Measurements from ENCODE around the gene SH3RF3.

The SH3RF3 gene

DNA sequence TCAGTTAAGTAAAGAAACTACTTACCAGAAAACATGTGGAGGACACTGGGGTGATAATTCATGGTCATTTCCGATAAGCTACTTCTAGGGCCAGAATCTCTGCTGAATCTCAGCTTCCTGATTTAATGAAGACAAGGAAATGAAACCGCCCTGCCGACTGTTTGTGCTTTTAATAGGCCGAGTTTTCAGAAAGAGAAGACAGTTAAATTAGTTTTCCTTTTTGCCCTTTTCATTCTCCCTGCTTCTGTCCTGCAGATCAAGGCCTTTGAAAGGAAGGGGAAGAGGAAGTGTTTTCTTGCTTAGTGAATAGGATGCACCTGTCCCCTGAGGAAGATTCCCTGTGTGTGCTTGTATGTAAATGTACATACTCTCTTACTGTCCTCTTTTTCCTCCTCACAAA, 126.6 kb downstream of the SH3RF3 start:
- TF ChIP-seq RARB (CRISPR knock-in tag; IDR thresholded peaks at IDR 0.05) (no peak), ESRRG (CRISPR knock-in tag; IDR thresholded peaks at IDR 0.05) (no peak), PPARA (CRISPR knock-in tag; IDR thresholded peaks at IDR 0.05; ENCODE audit: borderline replicate concordance) (no peak), CSDC2 (CRISPR knock-in tag; IDR thresholded peaks at IDR 0.05) (no peak), ZFP3 (CRISPR knock-in tag; IDR thresholded peaks at IDR 0.05) (no peak), ARNTL (CRISPR knock-in tag; IDR thresholded peaks at IDR 0.05; ENCODE audit: borderline replicate concordance, low read depth) (no peak), ISL1 (CRISPR knock-in tag; IDR thresholded peaks at IDR 0.05) (no peak), TOX (CRISPR knock-in tag; IDR thresholded peaks at IDR 0.05; ENCODE audit: borderline replicate concordance) (no peak)
- TF ChIP-seq, protein P1, sequence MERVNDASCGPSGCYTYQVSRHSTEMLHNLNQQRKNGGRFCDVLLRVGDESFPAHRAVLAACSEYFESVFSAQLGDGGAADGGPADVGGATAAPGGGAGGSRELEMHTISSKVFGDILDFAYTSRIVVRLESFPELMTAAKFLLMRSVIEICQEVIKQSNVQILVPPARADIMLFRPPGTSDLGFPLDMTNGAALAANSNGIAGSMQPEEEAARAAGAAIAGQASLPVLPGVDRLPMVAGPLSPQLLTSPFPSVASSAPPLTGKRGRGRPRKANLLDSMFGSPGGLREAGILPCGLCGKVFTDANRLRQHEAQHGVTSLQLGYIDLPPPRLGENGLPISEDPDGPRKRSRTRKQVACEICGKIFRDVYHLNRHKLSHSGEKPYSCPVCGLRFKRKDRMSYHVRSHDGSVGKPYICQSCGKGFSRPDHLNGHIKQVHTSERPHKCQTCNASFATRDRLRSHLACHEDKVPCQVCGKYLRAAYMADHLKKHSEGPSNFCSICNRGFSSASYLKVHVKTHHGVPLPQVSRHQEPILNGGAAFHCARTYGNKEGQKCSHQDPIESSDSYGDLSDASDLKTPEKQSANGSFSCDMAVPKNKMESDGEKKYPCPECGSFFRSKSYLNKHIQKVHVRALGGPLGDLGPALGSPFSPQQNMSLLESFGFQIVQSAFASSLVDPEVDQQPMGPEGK (CRISPR knock-in tag; IDR thresholded peaks at IDR 0.05; ENCODE audit: borderline replicate concordance) = no peak
- TF ChIP-seq, protein P2, sequence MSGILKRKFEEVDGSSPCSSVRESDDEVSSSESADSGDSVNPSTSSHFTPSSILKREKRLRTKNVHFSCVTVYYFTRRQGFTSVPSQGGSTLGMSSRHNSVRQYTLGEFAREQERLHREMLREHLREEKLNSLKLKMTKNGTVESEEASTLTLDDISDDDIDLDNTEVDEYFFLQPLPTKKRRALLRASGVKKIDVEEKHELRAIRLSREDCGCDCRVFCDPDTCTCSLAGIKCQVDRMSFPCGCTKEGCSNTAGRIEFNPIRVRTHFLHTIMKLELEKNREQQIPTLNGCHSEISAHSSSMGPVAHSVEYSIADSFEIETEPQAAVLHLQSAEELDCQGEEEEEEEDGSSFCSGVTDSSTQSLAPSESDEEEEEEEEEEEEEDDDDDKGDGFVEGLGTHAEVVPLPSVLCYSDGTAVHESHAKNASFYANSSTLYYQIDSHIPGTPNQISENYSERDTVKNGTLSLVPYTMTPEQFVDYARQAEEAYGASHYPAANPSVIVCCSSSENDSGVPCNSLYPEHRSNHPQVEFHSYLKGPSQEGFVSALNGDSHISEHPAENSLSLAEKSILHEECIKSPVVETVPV (CRISPR knock-in tag; IDR thresholded peaks at IDR 0.05) = no peak
- ATAC-seq = no peak

- no peak for ATAC-seq
- no peak for TF ChIP-seq ZC3H10 (CRISPR knock-in tag; IDR thresholded peaks at IDR 0.05)
- no peak for TF ChIP-seq GLIS3 (CRISPR knock-in tag; IDR thresholded peaks at IDR 0.05)
- no peak for TF ChIP-seq ZFP3 (CRISPR knock-in tag; IDR thresholded peaks at IDR 0.05)
- TF ChIP-seq OSR1 (CRISPR knock-in tag; IDR thresholded peaks at IDR 0.05) = no peak
- TF ChIP-seq, protein P3, sequence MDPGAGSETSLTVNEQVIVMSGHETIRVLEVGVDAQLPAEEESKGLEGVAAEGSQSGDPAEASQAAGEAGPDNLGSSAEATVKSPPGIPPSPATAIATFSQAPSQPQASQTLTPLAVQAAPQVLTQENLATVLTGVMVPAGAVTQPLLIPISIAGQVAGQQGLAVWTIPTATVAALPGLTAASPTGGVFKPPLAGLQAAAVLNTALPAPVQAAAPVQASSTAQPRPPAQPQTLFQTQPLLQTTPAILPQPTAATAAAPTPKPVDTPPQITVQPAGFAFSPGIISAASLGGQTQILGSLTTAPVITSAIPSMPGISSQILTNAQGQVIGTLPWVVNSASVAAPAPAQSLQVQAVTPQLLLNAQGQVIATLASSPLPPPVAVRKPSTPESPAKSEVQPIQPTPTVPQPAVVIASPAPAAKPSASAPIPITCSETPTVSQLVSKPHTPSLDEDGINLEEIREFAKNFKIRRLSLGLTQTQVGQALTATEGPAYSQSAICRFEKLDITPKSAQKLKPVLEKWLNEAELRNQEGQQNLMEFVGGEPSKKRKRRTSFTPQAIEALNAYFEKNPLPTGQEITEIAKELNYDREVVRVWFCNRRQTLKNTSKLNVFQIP (CRISPR knock-in tag; IDR thresholded peaks at IDR 0.05; ENCODE audit: borderline replicate concordance, low read depth) = no peak
- no peak for TF ChIP-seq TSHZ2 (CRISPR knock-in tag; IDR thresholded peaks at IDR 0.05)
- TF ChIP-seq ESRRG (CRISPR knock-in tag; IDR thresholded peaks at IDR 0.05) = no peak
- TF ChIP-seq ZFP30 (CRISPR knock-in tag; IDR thresholded peaks at IDR 0.05) = no peak
- TF ChIP-seq ISL1 (CRISPR knock-in tag; IDR thresholded peaks at IDR 0.05) = no peak
- TF ChIP-seq BACH2 (CRISPR knock-in tag; IDR thresholded peaks at IDR 0.05; ENCODE audit: borderline replicate concordance) = no peak
- no peak for TF ChIP-seq ARNTL (CRISPR knock-in tag; IDR thresholded peaks at IDR 0.05; ENCODE audit: borderline replicate concordance, low read depth)
- TF ChIP-seq PPARA (CRISPR knock-in tag; IDR thresholded peaks at IDR 0.05; ENCODE audit: borderline replicate concordance) = no peak
- no peak for TF ChIP-seq ZNF565 (CRISPR knock-in tag; conservative IDR thresholded peaks at IDR 0.05; ENCODE audit: low read depth)
- TF ChIP-seq TCF4 (CRISPR knock-in tag; IDR thresholded peaks at IDR 0.05; ENCODE audit: borderline replicate concordance) = no peak
- no peak for TF ChIP-seq SNAI2 (CRISPR knock-in tag; IDR thresholded peaks at IDR 0.05)
- TF ChIP-seq, protein P2 (CRISPR knock-in tag; IDR thresholded peaks at IDR 0.05) = no peak
- no peak for TF ChIP-seq RARB (CRISPR knock-in tag; IDR thresholded peaks at IDR 0.05)
- no peak for TF ChIP-seq TOX (CRISPR knock-in tag; IDR thresholded peaks at IDR 0.05; ENCODE audit: borderline replicate concordance)
- TF ChIP-seq, protein P1 (CRISPR knock-in tag; IDR thresholded peaks at IDR 0.05; ENCODE audit: borderline replicate concordance) = no peak
- no peak for TF ChIP-seq ZNF8 (CRISPR knock-in tag; IDR thresholded peaks at IDR 0.05)
Observed at GRCh38 chr2:109256111-109256510, 127.1 kb downstream of the SH3RF3 start.

Measured in SK-N-SH treated with all-trans-retinoic acid at 6 μM for 48 hours (cell line).